SK-N-SH (cell line): ENCODE measurements around the gene MRM2. TPM values are rescaled to one million over a fixed set of nuclear protein-coding genes. Genes with fewer than 3 reads are reported as not detected.

ENCODE experiments used
- CTCF ChIA-PET: fragments of 300-600, 350-600 bp; formaldehyde crosslinking; extraction: SDS; loops from one replicate; lab custom pipeline; 2021; lab: Yijun Ruan, JAX
- POLR2A ChIA-PET: fragments of 350-600 bp; sonication (Branson Sonifier 250); formaldehyde crosslinking; extraction: SDS; loops from one replicate; lab custom pipeline; 2020; ENCODE audit warnings: antibody characterized with exemption, inconsistent platforms; lab: Yijun Ruan, JAX
- DNase-seq: peaks from one replicate; pipeline ENCODE4 v3.0.0; 2012
- H2AFZ ChIP-seq: fragments of 200-600 bp; sonication (generic); 2 replicates; pipeline ENCODE4 v1.8.1; 2016; ENCODE audit warnings: antibody characterized with exemption, mild to moderate bottlenecking, low read depth
- H3F3A ChIP-seq: fragments of 200-600 bp; sonication (generic); replicated peaks from 2 replicates; pipeline ENCODE3; 2016; ENCODE audit warnings: antibody characterized with exemption, mild to moderate bottlenecking; ENCODE audit not compliant: insufficient read depth
- H3K27ac ChIP-seq, 2 experiments: fragments of 200-500 bp in 1 of 2; fragments of 200-600 bp in 1 of 2; sonication (Bioruptor generic) in 1 of 2; sonication (generic), shearing (Covaris generic) in 1 of 2; 2 replicates each; pipeline versions ENCODE4 v1.5.1 to v1.6.1; 2014 to 2016; ENCODE audit warnings: low read depth in 2 of 2, inconsistent platforms in 1 of 2, low read length in 1 of 2, mild to moderate bottlenecking in 1 of 2, mixed read lengths in 1 of 2
- H3K27me3 ChIP-seq: fragments of 200-600 bp; sonication (generic), shearing (Covaris generic); 2 replicates; pipeline ENCODE4 v1.6.1; 2016; ENCODE audit warnings: mixed run types; ENCODE audit not compliant: insufficient read depth
- H3K36me3 ChIP-seq, 2 experiments: fragments of 200-500 bp in 1 of 2; fragments of 200-600 bp in 1 of 2; sonication (Bioruptor generic) in 1 of 2; sonication (generic) in 1 of 2; replicated peaks in 1 of 2; 2 replicates each; pipeline versions ENCODE3 to v1.5.1; 2014 to 2016; ENCODE audit warnings: low read length in 1 of 2, mild to moderate bottlenecking in 1 of 2; ENCODE audit not compliant: insufficient read depth in 2 of 2, control insufficient read depth in 1 of 2
- H3K4me1 ChIP-seq, 2 experiments: fragments of 200-500 bp in 1 of 2; fragments of 200-600 bp in 1 of 2; sonication (Bioruptor generic) in 1 of 2; sonication (generic), shearing (Covaris generic) in 1 of 2; 2 replicates each; pipeline versions ENCODE4 v1.5.1 to v1.6.1; 2014 to 2016; ENCODE audit warnings: low read depth in 1 of 2, low read length in 1 of 2, mixed run types in 1 of 2; ENCODE audit not compliant: insufficient read depth in 2 of 2, control insufficient read depth in 1 of 2
- H3K4me2 ChIP-seq: fragments of 200-600 bp; sonication (generic), shearing (Covaris generic); 2 replicates; pipeline ENCODE4 v1.6.1; 2017; ENCODE audit warnings: mixed run types
- H3K4me3 ChIP-seq, 2 experiments: fragments of 200-500 bp in 1 of 2; fragments of 200-600 bp in 1 of 2; sonication (Bioruptor generic) in 1 of 2; sonication (generic), shearing (Covaris generic) in 1 of 2; 2 replicates each; pipeline versions ENCODE4 v1.5.1 to v1.8.1; 2014 to 2016; ENCODE audit warnings: low read depth in 2 of 2, inconsistent platforms in 1 of 2, low read length in 1 of 2, mild to moderate bottlenecking in 1 of 2, mixed read lengths in 1 of 2, moderate library complexity in 1 of 2
- H3K79me2 ChIP-seq: fragments of 200-600 bp; sonication (generic); 2 replicates; pipeline ENCODE4 v1.8.1; 2017; ENCODE audit warnings: mild to moderate bottlenecking; ENCODE audit not compliant: insufficient read depth
- H3K9ac ChIP-seq: fragments of 200-600 bp; sonication (generic); 2 replicates; pipeline ENCODE4 v1.6.1; 2017; ENCODE audit warnings: mixed run types
- H3K9me2 ChIP-seq: fragments of 200-600 bp; sonication (generic); 2 replicates; pipeline ENCODE4 v1.6.1; 2017; ENCODE audit warnings: mixed run types
- H3K9me3 ChIP-seq: fragments of 200-600 bp; sonication (generic); 2 replicates; pipeline ENCODE4 v1.6.1; 2017; ENCODE audit warnings: mixed run types, mild to moderate bottlenecking, moderate library complexity
- H4K20me1 ChIP-seq: fragments of 200-600 bp; sonication (generic); 2 replicates; pipeline ENCODE4 v1.6.1; 2017; ENCODE audit warnings: mild to moderate bottlenecking, mixed run types; ENCODE audit not compliant: insufficient read depth
- EZH2phosphoT487 ChIP-seq: fragments of 200-600 bp; sonication (generic); IDR thresholded peaks from 2 replicates; pipeline ENCODE4 v1.6.1; 2017; ENCODE audit warnings: low read depth, mixed run types, mild to moderate bottlenecking, antibody characterized with exemption, moderate library complexity, borderline replicate concordance
- GABPA ChIP-seq: IDR thresholded peaks from 2 replicates; pipeline ENCODE4 v1.4.0; 2012; ENCODE audit warnings: low read depth, mild to moderate bottlenecking
- RAD21 ChIP-seq: IDR thresholded peaks from 2 replicates; pipeline ENCODE4 v1.6.1; 2012; ENCODE audit warnings: mild to moderate bottlenecking, low read length
- SMC3 ChIP-seq: IDR thresholded peaks from 2 replicates; pipeline ENCODE4 v1.6.1; 2012; ENCODE audit warnings: low read depth, low read length, improper control_type of control experiment
- TAF1 ChIP-seq: IDR thresholded peaks from 2 replicates; pipeline ENCODE4 v1.6.1; 2012; ENCODE audit warnings: low read depth, mild to moderate bottlenecking, low read length, moderate library complexity, borderline replicate concordance
- YY1 ChIP-seq: IDR thresholded peaks from 2 replicates; pipeline ENCODE4 v1.4.0; 2012; ENCODE audit warnings: low read depth, mild to moderate bottlenecking
- WGBS: methylation state at CpG from one replicate; pipeline ENCODE4 v1.1.6; 2017; ENCODE audit warnings: low lambda C conversion rate; 5-methylcytosine and 5-hydroxymethylcytosine counted together
- polyA plus RNA-seq, 3 experiments: library from polyadenylated mRNA; depleted of rRNA; stranded (reverse); fragments of >200 nt; gene quantifications; 2 replicates each; pipeline ENCODE4 v1.2.3, GENCODE V29; 2012
- TF ChIP-seq, protein P1 (sequence below): IDR thresholded peaks from 2 replicates; pipeline ENCODE4 v1.6.1; 2012; ENCODE audit warnings: mild to moderate bottlenecking, low read depth, low read length, moderate library complexity
- TF ChIP-seq, protein P2 (sequence below): IDR thresholded peaks from 2 replicates; pipeline ENCODE4; 2012

MRM2 gene
- polyA plus RNA-seq, 1 of the 3 experiments (the other 2 are of a cell fraction), result 30.7 TPM

DNA sequence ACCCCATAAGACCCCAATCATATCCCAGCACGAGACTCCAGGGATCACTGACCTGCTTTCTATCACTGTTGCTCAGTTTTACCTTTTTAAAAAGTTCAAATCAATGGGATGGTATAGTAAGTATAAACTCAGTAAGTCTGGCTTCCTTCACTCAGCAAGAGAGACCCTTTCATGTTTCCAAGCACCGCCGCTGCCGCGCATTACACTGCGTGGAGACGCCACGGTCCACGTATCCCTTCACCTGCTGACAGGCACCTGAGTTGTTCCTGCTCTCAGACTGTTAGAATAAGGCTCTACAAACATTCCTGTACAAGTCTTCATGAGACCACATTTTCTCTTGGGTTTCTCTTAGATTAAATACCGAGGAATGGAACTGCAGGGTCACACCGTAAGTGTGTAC is 37.6 kb downstream of the MRM2 start:
- 99% methylated on average over 11 of the region's 11 CpGs for WGBS
- Histone ChIP-seq H3K9me2 (no peaks in the 10 kb centered on the region), H3K79me2 (no peaks in the 10 kb centered on the region), H3K9ac (no peak overlapping the region), H3K4me3 (no peak overlapping the region), H3K27me3 (no peaks in the 10 kb centered on the region), H3F3A (no peaks in the 10 kb centered on the region), H3K9me3 (no peaks in the 10 kb centered on the region), H2AFZ (no peak overlapping the region), H3K4me2 (no peak overlapping the region), H3K36me3 (peaks cover 13 to 34% of the 10 kb centered on the region in 2 experiments), H3K4me1 (peaks cover 4 to 41% of the 10 kb centered on the region in 2 experiments; a peak in 2 of 4 replicates), H4K20me1 (no peaks in the 10 kb centered on the region), H3K27ac (peak overlapping the region in 1 of 2 experiments; percentile 80; a peak in 2 of 4 replicates)
- peak; percentile 5 for DNase-seq
- TF ChIP-seq, protein P1, sequence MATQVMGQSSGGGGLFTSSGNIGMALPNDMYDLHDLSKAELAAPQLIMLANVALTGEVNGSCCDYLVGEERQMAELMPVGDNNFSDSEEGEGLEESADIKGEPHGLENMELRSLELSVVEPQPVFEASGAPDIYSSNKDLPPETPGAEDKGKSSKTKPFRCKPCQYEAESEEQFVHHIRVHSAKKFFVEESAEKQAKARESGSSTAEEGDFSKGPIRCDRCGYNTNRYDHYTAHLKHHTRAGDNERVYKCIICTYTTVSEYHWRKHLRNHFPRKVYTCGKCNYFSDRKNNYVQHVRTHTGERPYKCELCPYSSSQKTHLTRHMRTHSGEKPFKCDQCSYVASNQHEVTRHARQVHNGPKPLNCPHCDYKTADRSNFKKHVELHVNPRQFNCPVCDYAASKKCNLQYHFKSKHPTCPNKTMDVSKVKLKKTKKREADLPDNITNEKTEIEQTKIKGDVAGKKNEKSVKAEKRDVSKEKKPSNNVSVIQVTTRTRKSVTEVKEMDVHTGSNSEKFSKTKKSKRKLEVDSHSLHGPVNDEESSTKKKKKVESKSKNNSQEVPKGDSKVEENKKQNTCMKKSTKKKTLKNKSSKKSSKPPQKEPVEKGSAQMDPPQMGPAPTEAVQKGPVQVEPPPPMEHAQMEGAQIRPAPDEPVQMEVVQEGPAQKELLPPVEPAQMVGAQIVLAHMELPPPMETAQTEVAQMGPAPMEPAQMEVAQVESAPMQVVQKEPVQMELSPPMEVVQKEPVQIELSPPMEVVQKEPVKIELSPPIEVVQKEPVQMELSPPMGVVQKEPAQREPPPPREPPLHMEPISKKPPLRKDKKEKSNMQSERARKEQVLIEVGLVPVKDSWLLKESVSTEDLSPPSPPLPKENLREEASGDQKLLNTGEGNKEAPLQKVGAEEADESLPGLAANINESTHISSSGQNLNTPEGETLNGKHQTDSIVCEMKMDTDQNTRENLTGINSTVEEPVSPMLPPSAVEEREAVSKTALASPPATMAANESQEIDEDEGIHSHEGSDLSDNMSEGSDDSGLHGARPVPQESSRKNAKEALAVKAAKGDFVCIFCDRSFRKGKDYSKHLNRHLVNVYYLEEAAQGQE, result no peak
- no peak for TF ChIP-seq TAF1
- TF ChIP-seq, protein P2, sequence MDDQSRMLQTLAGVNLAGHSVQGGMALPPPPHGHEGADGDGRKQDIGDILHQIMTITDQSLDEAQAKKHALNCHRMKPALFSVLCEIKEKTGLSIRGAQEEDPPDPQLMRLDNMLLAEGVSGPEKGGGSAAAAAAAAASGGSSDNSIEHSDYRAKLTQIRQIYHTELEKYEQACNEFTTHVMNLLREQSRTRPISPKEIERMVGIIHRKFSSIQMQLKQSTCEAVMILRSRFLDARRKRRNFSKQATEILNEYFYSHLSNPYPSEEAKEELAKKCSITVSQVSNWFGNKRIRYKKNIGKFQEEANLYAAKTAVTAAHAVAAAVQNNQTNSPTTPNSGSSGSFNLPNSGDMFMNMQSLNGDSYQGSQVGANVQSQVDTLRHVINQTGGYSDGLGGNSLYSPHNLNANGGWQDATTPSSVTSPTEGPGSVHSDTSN, result no peak
- no peak for TF ChIP-seq YY1
- no peak for TF ChIP-seq GABPA
- TF ChIP-seq EZH2phosphoT487, result no peak
- TF ChIP-seq RAD21, result no peak
- POLR2A ChIA-PET, result interaction anchor here (1.0 kb wide), 1 partner anchor 19 kb away, joined by 3 read pairs; no protein-coding TSS in a partner anchor
- CTCF ChIA-PET, result interaction anchor here (0.7 to 3.8 kb wide), 8 partner anchors 8 to 625 kb away, joined by 3 to 24 read pairs (median 5); no protein-coding TSS in a partner anchor

DNA sequence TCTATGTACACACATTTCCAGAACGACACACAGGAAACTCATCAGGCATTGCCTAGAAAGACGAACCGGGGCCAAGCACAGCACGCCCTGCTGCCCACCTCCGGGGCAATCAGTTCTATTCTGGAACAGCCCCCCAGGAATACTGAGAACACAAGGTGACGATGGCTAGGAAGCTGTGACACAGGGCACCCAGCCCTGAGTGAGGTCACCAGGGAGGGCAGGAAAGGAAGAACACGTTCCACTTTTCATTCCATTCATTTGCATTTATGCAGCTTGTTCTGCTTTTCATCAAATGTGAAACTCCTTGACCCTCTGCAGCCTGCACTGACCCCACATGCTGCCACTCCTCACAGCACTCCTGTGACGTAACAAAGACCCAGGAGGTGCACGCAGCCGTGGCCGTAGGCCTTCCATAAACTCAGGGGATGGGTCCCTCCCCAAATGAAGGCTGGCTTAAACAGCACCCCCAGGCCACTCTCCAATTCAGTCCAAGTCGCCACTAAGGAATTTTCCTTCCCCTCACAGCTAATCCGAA is 38.2 kb downstream of the MRM2 start:
- Histone ChIP-seq H3K27me3 (no peaks in the 10 kb centered on the region), H3K36me3 (peaks cover 13 to 38% of the 10 kb centered on the region in 2 experiments), H3K4me1 (peaks cover 4 to 35% of the 10 kb centered on the region in 2 experiments; a peak in 2 of 4 replicates), H3K9ac (no peak overlapping the region), H3K9me2 (no peaks in the 10 kb centered on the region), H3F3A (no peaks in the 10 kb centered on the region), H3K79me2 (no peaks in the 10 kb centered on the region), H3K27ac (peak overlapping the region in 1 of 2 experiments; percentile 80; a peak in 2 of 4 replicates), H2AFZ (no peak overlapping the region), H3K9me3 (no peaks in the 10 kb centered on the region), H3K4me2 (no peak overlapping the region; the same call in 1 of the 2 replicates), H3K4me3 (no peak overlapping the region), H4K20me1 (no peaks in the 10 kb centered on the region)
- TF ChIP-seq SMC3, result no peak
- TF ChIP-seq, protein P2, result 0 out of 2 replicates have a peak, but pooled peaks have one; percentile 42
- DNase-seq, result peak; percentile 53
- CTCF ChIA-PET, result interaction anchor here (0.7 to 3.8 kb wide), 20 partner anchors 8 to 629 kb away, joined by 3 to 24 read pairs (median 4); no protein-coding TSS in a partner anchor
- 70% methylated on average over 13 of the region's 13 CpGs for WGBS
- POLR2A ChIA-PET, result interaction anchor here (1.0 kb wide), 1 partner anchor 18 kb away, joined by 3 read pairs; no protein-coding TSS in a partner anchor
